ENCODE measurements around the gene TTLL9.
A peak's percentile ranks its signal among the peaks of the same experiment; 100 is the strongest.

TTLL9 gene, protein sequence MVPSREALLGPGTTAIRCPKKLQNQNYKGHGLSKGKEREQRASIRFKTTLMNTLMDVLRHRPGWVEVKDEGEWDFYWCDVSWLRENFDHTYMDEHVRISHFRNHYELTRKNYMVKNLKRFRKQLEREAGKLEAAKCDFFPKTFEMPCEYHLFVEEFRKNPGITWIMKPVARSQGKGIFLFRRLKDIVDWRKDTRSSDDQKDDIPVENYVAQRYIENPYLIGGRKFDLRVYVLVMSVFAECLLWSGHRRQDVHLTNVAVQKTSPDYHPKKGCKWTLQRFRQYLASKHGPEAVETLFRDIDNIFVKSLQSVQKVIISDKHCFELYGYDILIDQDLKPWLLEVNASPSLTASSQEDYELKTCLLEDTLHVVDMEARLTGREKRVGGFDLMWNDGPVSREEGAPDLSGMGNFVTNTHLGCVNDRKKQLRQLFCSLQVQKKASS

DNA sequence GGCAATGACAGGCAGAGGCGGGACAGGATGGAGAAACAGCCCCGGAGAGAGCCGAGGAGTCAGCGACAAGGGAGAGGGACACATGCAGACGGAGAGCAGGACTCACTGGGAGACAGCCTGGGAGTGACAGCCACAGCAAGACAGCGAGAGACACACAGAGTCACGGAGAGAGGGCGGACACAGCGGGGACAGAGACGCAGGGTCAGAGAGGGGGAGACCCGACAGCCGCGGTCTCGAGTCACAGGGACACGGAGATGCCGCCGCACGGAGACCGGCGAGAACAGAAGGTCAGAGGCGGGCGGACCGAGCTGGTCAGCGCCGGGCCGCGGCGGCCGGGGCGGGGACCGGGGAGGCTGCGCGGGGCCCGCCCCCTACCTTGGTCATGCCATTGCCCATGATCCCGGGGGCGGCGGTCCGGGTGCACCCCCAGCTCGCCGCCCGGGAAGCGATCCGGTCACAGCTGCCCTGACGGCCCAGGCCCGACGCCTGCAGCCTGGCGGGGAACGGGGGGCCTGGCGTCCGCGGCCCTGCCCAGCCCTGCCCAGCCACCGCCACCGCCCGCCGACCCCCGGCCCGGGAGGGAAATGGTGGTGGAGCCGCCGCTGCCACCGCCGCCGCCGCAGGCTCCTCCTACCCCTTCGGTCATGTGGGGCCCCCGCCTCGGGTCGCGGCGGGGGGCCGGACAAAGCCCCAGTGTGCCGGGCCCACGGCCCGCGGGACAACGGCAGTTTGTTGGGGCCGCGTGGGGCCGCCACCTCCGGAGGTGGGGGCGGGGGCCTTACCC is at the start of gene TTLL9, which contains the start of gene DUSP15:
TSS of gene TTLL9 (plus strand) at position 693 of the 784 bp plus-strand sequence. CDS start 493 bp downstream, outside the sequence.
TSS of gene DUSP15 (minus strand) at position 586 of the 784 bp plus-strand sequence. CDS start at position 396, 190 bp downstream.
- no peak for DNase-seq (ENCODE audit: low read depth)
- peak within 1 kb of the TSS; percentile 46 for H3K4me3 ChIP-seq (ENCODE audit: low read depth, low read length)

DNA sequence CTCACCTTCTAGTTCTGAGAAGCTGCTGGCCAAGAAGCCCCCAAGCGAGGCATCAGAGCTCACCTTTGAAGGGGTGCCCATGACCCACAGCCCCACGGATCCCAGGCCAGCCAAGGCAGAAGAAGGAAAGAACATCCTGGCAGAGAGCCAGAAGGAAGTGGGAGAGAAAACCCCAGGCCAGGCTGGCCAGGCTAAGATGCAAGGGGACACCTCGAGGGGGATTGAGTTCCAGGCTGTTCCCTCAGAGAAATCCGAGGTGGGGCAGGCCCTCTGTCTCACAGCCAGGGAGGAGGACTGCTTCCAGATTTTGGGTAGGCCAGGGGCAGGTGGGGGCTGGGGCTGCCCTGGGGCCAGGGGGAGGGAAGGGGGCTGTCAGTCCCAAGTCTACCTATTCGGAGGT is 49.0 kb upstream of the TTLL9 start:
- DNase-seq (ENCODE audit: low read depth): no peak
- TF ChIP-seq, protein P1, sequence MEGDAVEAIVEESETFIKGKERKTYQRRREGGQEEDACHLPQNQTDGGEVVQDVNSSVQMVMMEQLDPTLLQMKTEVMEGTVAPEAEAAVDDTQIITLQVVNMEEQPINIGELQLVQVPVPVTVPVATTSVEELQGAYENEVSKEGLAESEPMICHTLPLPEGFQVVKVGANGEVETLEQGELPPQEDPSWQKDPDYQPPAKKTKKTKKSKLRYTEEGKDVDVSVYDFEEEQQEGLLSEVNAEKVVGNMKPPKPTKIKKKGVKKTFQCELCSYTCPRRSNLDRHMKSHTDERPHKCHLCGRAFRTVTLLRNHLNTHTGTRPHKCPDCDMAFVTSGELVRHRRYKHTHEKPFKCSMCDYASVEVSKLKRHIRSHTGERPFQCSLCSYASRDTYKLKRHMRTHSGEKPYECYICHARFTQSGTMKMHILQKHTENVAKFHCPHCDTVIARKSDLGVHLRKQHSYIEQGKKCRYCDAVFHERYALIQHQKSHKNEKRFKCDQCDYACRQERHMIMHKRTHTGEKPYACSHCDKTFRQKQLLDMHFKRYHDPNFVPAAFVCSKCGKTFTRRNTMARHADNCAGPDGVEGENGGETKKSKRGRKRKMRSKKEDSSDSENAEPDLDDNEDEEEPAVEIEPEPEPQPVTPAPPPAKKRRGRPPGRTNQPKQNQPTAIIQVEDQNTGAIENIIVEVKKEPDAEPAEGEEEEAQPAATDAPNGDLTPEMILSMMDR (conservative IDR thresholded peaks at IDR 0.05; ENCODE audit: low read depth, low read length): no peak

More for the DNA sequence above, at the start of gene TTLL9, which contains the start of gene DUSP15:
- TF ChIP-seq, protein P1 (conservative IDR thresholded peaks at IDR 0.05; ENCODE audit: low read depth, low read length): no peak

DNA sequence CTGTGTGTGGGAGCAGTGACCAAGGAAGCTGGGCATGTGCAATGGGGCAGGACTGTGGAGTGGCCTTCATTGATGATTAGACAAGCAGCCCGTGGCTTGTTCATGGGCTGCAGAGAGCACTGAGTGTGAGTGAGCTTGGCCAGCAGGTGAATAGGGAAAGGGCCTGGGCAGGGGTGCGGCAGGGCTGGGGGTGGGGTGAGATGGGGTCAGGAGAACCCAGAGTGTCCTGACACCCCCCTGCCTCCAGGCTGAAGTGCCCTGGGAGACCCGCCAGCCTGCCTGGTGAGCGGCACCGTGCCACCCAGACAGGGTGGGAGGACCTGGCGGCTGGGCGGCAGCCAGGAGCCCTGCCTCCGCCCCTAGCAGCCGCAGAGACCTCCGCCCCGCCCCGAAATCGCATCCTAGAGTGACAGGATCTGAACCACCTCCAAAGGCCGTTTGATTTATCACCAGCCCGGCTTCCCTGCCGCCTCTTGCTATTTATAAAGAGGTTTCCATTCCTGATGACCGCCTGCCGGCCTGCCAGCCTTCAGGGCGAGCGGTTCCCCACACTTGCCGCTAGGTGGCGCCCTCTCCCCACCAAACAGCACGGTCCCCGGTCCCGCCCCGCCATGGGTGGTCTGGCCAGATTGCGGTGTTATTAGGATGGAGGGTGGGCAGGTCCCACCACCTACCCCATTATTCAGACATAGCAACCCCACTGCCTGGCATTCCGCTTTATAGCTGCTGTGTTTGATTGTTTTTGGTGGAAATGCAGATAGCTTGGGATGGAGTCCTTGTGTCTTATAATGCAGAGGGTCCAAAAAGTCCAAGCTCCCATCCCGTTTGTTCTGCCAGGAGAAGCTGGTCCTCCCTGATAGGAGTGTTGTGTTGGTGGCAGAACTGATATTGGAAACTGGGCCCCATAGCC is 47.8 kb upstream of the TTLL9 start:
- H3K4me3 ChIP-seq (ENCODE audit: low read depth, low read length): no peak overlapping the region
- peak; percentile 74 for DNase-seq (ENCODE audit: low read depth)
- TF ChIP-seq, protein P1 (conservative IDR thresholded peaks at IDR 0.05; ENCODE audit: low read depth, low read length): peak; percentile 93

More for the DNA sequence above, 49.0 kb upstream of the TTLL9 start:
- no peak overlapping the region for H3K4me3 ChIP-seq (ENCODE audit: low read depth, low read length)

DNA sequence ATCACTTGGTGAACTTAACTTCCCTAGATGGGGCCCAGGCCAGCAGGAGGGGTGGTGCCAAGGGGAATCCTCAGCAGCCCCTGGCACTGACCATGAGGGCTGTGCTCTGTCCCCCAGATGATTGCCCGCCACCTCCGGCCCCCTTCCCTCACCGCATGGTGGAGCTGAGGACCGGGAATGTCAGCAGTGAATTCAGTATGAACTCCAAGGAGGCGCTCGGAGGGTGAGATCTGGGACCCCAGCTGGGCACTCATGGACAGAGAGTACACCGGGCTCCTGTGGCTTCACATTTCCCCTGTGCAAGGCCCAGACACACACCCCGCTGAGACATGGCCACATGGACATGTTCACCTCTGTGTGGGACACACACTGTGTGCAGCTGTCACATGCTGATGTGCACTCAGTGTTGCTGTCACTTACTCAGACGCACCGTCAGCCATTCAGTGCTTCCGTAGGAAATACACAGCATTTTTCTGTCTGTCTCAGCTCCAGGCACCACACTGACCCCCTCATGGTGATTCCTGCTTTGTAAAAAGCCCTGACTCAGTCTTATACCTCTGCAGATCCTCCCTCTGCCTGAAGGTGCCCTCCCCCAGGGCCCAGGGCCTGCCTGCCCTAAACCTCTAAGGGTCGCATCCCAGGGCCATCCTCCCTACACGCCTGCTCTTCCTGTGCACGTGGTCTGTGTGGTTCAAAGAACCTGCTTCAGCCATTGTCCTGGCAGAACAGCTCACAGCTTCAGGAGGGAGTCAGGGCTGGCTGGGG is 46.9 kb upstream of the TTLL9 start:
- H3K4me3 ChIP-seq (ENCODE audit: low read depth, low read length): no peak overlapping the region
- peak; percentile 54 for DNase-seq (ENCODE audit: low read depth)
- TF ChIP-seq, protein P1 (conservative IDR thresholded peaks at IDR 0.05; ENCODE audit: low read depth, low read length): peak; percentile 23

DNA sequence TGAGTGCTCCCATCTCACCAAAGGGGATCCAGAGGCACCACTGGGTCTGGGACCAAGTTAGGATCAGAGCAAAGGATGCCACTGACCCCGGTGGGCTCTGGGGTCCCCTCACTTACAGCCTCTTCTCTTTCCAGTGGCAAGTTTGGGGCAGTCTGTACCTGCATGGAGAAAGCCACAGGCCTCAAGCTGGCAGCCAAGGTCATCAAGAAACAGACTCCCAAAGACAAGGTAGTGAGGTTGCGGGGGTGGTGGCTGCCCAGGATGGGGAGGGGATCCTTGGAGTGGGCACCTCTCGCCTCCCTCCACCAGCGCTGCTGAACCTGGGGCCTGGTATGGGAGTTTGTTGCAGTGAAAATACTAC is 46.3 kb upstream of the TTLL9 start:
- TF ChIP-seq, protein P1 (conservative IDR thresholded peaks at IDR 0.05; ENCODE audit: low read depth, low read length): no peak
- no peak for DNase-seq (ENCODE audit: low read depth)
- no peak overlapping the region for H3K4me3 ChIP-seq (ENCODE audit: low read depth, low read length)

Measured in choroid plexus epithelial cell (primary cell).